ENCODE measurements around the gene DNAAF8. TPM values are rescaled to one million over a fixed set of nuclear protein-coding genes. Genes with fewer than 3 reads are reported as not detected.

The DNAAF8 gene
- total RNA-seq, 1 experiment from 2014 or later: 0.39 TPM

DNA sequence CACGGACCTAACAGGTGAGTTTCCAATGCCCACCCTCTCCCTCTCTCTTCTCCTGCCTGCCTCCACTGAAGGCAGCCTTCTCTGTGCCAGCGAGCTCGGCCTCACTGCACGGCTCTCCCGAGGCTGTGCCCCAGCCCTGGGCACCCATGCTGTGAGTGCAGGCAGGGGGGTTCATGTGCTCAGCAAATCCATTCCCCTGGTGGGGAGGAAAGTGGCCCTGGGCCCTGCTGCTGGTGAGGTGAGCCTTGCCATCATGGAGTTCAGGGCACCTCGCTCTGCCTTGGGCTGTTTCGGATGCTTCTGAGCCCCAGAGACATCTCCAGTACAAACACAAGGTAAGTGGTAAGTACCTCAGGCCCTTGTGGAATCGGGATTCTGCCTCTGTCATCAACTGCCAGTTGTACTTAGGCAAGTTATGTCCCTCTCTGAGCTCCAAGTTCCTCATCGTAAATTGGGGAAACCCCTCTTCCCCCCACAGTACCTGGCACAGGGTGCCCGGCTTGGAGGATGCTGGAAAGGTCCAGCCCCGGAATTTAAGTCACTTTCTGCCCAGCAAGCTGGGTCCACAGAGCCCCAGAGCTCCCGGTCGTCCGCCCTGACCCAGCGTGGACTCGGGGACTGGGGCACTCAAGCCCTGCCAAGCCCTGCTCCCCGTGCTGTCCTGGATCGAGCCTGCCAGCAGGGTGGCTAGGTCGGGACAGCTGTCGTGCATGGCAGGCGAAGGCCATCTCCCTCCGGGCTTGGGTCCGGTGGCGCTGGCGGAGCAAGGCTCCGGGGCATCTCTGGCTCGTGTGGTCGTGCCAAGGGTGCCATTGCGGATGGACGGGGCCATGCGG lies 41.7 kb upstream of the DNAAF8 start:
- Histone ChIP-seq H2BK15ac (ENCODE audit: low read depth, low read length) (no peak overlapping the region), H2AFZ (ENCODE audit: low read length) (no peak overlapping the region), H3K9me3 (ENCODE audit: control insufficient read depth, low read depth, low read length) (no peaks in the 10 kb centered on the region), H3K4me1 (ENCODE audit: insufficient read depth, low read length) (no peaks in the 10 kb centered on the region), H3K4ac (ENCODE audit: low read depth, low read length) (no peak overlapping the region), H3T11ph (ENCODE audit: low read length) (no peak overlapping the region), H3K79me2 (ENCODE audit: insufficient read depth, low read length) (no peaks in the 10 kb centered on the region), H3K27ac (ENCODE audit: insufficient read length, low read depth, low read length) (no peak overlapping the region), H3K4me2 (ENCODE audit: insufficient read depth, insufficient read length, low read length) (peak overlapping the region; percentile 58), H3K18ac (ENCODE audit: insufficient read length, low read depth, low read length) (no peak overlapping the region), H3K27me3 (ENCODE audit: insufficient read depth, low read length) (no peaks in the 10 kb centered on the region), H2BK5ac (ENCODE audit: insufficient read length, low read length) (no peak overlapping the region), H4K91ac (ENCODE audit: insufficient read length, low read depth, low read length) (no peak overlapping the region), H3K9ac (ENCODE audit: extremely low read depth, insufficient read length, low read length) (no peak overlapping the region), H4K8ac (replicated peaks; ENCODE audit: insufficient read length, low read depth, low read length) (no peak overlapping the region), H3K14ac (ENCODE audit: insufficient read depth, low read length) (no peak overlapping the region; the same call in 1 of the 2 replicates), H2BK12ac (ENCODE audit: insufficient read length, low read depth, low read length) (no peak overlapping the region), H3K23me2 (ENCODE audit: insufficient read length, low read depth, low read length, poor library complexity, severe bottlenecking) (peaks cover 3% of the 10 kb centered on the region), H4K20me1 (ENCODE audit: control insufficient read depth, insufficient read depth, insufficient read length) (no peaks in the 10 kb centered on the region), H2AK5ac (ENCODE audit: insufficient read length, low read length) (no peak overlapping the region), H2BK120ac (ENCODE audit: low read depth, low read length, poor library complexity, severe bottlenecking) (no peak overlapping the region), H3K23ac (ENCODE audit: insufficient read length, low read depth, low read length) (no peak overlapping the region), H3K79me1 (ENCODE audit: insufficient read depth, low read depth, low read length, poor library complexity, severe bottlenecking) (no peaks in the 10 kb centered on the region), H2BK20ac (ENCODE audit: low read depth, low read length, poor library complexity, severe bottlenecking) (no peak overlapping the region), H3K56ac (ENCODE audit: insufficient read length, low read depth, low read length) (no peak overlapping the region), H4K5ac (ENCODE audit: insufficient read length, low read depth, low read length) (no peak overlapping the region)
- TF ChIP-seq, protein P1, sequence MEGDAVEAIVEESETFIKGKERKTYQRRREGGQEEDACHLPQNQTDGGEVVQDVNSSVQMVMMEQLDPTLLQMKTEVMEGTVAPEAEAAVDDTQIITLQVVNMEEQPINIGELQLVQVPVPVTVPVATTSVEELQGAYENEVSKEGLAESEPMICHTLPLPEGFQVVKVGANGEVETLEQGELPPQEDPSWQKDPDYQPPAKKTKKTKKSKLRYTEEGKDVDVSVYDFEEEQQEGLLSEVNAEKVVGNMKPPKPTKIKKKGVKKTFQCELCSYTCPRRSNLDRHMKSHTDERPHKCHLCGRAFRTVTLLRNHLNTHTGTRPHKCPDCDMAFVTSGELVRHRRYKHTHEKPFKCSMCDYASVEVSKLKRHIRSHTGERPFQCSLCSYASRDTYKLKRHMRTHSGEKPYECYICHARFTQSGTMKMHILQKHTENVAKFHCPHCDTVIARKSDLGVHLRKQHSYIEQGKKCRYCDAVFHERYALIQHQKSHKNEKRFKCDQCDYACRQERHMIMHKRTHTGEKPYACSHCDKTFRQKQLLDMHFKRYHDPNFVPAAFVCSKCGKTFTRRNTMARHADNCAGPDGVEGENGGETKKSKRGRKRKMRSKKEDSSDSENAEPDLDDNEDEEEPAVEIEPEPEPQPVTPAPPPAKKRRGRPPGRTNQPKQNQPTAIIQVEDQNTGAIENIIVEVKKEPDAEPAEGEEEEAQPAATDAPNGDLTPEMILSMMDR (conservative IDR thresholded peaks at IDR 0.05): no peak
- Mint-ChIP-seq H3K4me1 (peaks cover 2 to 3% of the 10 kb centered on the region in 2 experiments; a peak in 2 of 4 replicates), H3K27me3 (ENCODE audit: low read depth) (peaks cover 2% of the 10 kb centered on the region; the same call in 1 of the 2 replicates), H3K9me3 (no peaks in the 10 kb centered on the region), H3K27ac (peak overlapping the region in 1 of 3 experiments; percentile 48; a peak in 2 of 7 replicates), H3K36me3 (ENCODE audit: insufficient read depth in 1 of 3, low read depth in 3 of 3) (peaks cover 5 to 25% (median 22%) of the 10 kb centered on the region in 3 experiments; a peak in 6 of 7 replicates), H3K4me3 (peak overlapping the region; percentile 77 to 78)
- DNase-seq: no peak
- no CpG with 5 or more reads among the region's 31 CpGs for WGBS (ENCODE audit: extremely low coverage, insufficient read length, low lambda C conversion rate)
